ENCODE data around the gene PDZRN4. TPM values are rescaled to one million over a fixed set of nuclear protein-coding genes. Genes with fewer than 3 reads are reported as not detected.
"Not testable (repeated sequence)": the region's sequence is repeated elsewhere in the genome, so short reads cannot be mapped to it uniquely, and the experiment has no call there.

Gene PDZRN4
- total RNA-seq, 6 donors from 2014 or later: 0.17 to 1.3 (median 0.61) TPM; not detected in 1

- ATAC-seq (ENCODE audit: low FRiP score in 2 of 2) (peak in 1 of 2 donors; percentile 67), DNase-seq (no peak)
- no peaks in the 10 kb centered on the region for H3K27me3 ChIP-seq
- no peaks in the 10 kb centered on the region for H3K36me3 ChIP-seq
- no peak overlapping the region for H3K4me3 ChIP-seq
- 59% methylated on average over 2 of the region's 2 CpGs for WGBS, 2 donors
- TF ChIP-seq POLR2A (IDR thresholded peaks at IDR 0.05) (no peak), CTCF (IDR thresholded peaks at IDR 0.05) (no peak), POLR2AphosphoS5 (IDR thresholded peaks at IDR 0.05) (no peak), EP300 (IDR thresholded peaks at IDR 0.05) (no peak)
- no peak overlapping the region for H3K27ac ChIP-seq
- no peaks in the 10 kb centered on the region for H3K9me3 ChIP-seq
- peaks cover 0 to 12% (median 2%) of the 10 kb centered on the region in 4 donors for H3K4me1 ChIP-seq
Observed at GRCh38 chr12:41274643-41275042, 86.5 kb downstream of the PDZRN4 start.

- no peaks in the 10 kb centered on the region for H3K9me3 ChIP-seq
- no peak overlapping the region for H3K27ac ChIP-seq
- no peaks in the 10 kb centered on the region for H3K36me3 ChIP-seq
- 48 to 49% methylated on average over 15 of the region's 15 CpGs for WGBS, 2 donors
- no peaks in the 10 kb centered on the region for H3K27me3 ChIP-seq
- peaks cover 0 to 12% (median 6%) of the 10 kb centered on the region in 4 donors for H3K4me1 ChIP-seq
- TF ChIP-seq POLR2A (IDR thresholded peaks at IDR 0.05) (no peak), CTCF (IDR thresholded peaks at IDR 0.05) (peak; percentile 24 to 65 (median 45)), EP300 (IDR thresholded peaks at IDR 0.05) (no peak)
- DNase-seq (no peak), ATAC-seq (ENCODE audit: low FRiP score in 2 of 2) (no peak)
- H3K4me3 ChIP-seq: no peak overlapping the region
Observed at GRCh38 chr12:41277100-41277945, 89.2 kb downstream of the PDZRN4 start.

DNA sequence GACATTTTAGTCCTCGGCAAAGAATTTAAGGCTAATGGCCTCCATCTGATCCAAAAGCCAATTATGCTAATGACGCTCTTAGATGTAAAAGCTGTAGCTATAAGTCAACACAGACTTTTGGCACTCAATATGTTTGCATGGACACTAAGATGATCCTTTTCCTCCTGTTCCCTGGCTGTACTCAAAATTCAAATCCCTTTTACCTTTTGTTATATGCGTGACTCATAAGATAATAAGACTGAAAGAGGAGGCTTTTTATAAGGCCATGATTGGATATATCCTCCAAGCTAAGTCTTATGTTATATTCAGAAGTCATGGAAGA is 89.8 kb downstream of the PDZRN4 start:
- Histone ChIP-seq H3K4me1 (peaks cover 0 to 12% (median 6%) of the 10 kb centered on the region in 4 donors), H3K36me3 (no peaks in the 10 kb centered on the region), H3K9me3 (no peaks in the 10 kb centered on the region), H3K27me3 (no peaks in the 10 kb centered on the region), H3K4me3 (no peak overlapping the region), H3K27ac (no peak overlapping the region)
- no peak for DNase-seq
- 94% methylated on average over 3 of the region's 3 CpGs for WGBS, 2 donors
- TF ChIP-seq CTCF (IDR thresholded peaks at IDR 0.05) (no peak), POLR2A (IDR thresholded peaks at IDR 0.05) (no peak), POLR2AphosphoS5 (IDR thresholded peaks at IDR 0.05) (no peak), EP300 (IDR thresholded peaks at IDR 0.05) (no peak)
- no peak for ATAC-seq (ENCODE audit: low FRiP score in 2 of 2)

- peaks cover 0 to 10% (median 4%) of the 10 kb centered on the region in 4 donors for H3K4me1 ChIP-seq
- ATAC-seq (ENCODE audit: low FRiP score in 2 of 2); H3K27ac ChIP-seq; H3K9me3 ChIP-seq; H3K4me3 ChIP-seq; DNase-seq; H3K36me3 ChIP-seq; H3K27me3 ChIP-seq: not testable (repeated sequence)
- WGBS, 2 donors: 69% methylated on average over 11 of the region's 14 CpGs; no CpG with 5 or more reads in 1 of the 2 donors
Observed at GRCh38 chr12:41280341-41281095, 92.4 kb downstream of the PDZRN4 start.

DNA sequence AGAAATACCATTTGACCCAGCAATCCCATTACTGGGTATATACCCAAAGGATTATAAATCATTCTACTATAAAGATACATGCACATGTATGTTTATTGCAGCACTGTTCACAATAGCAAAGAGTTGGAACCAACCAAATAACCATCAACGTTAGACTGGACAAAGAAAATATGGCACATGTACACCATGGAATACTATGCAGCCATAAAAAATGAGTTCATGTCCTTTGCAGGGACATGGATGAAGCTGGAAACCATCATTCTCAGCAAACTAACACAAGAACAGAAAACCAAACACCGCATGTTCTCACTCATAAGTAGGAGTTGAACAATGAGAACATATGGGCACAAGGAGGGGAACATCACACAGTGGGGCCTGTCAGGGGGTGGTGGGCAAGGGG is 97.3 kb downstream of the PDZRN4 start:
- not testable (repeated sequence) for ATAC-seq (ENCODE audit: low FRiP score in 2 of 2); H3K4me1 ChIP-seq

More for the DNA sequence above, 97.3 kb downstream of the PDZRN4 start:
- H3K9me3 ChIP-seq, H3K4me3 ChIP-seq, H3K27ac ChIP-seq, DNase-seq, H3K27me3 ChIP-seq, H3K36me3 ChIP-seq: not testable (repeated sequence)
- WGBS, 2 donors: 90 to 94% methylated on average over 2 of the region's 2 CpGs
